ENCODE results near the gene PRPF4.

DNA sequence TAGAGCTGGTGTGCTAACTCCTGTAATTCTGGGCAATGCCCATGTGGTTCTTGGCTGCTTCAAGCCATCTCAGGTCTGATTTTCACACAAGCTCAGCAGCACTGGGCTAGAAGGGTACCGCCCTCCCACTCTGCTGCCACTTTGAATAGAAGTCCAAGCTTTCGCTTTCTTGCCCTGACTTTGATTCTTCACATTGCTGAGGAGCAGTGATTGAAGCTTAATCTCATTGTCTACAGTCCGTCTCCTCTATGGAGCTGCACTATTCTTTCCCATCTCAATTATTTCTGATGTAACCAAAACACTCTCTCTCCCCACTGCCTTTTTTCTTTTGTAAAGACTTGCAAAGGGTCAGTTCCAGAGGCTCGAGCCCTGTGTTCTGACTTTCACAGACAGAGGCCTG is 40.6 kb downstream of the PRPF4 start:
- TF ChIP-seq CTCF (IDR thresholded peaks at IDR 0.05) (no peak), POLR2A (IDR thresholded peaks at IDR 0.05) (no peak)

Measured in uterus (tissue), 2 donors.